GM21737 (cell line): ENCODE data around the gene RIBC2.
"Not testable (repeated sequence)": the region's sequence is repeated elsewhere in the genome, so short reads cannot be mapped to it uniquely, and the experiment has no call there.

Experiments
- ATAC-seq: cut with Tn5 transposase; IDR thresholded peaks from one replicate; pipeline ENCODE4 v1.9.1; 2021; ENCODE audit warnings: mild to moderate bottlenecking, moderate library complexity; ENCODE audit not compliant: unreplicated experiment

Gene RIBC2, protein sequence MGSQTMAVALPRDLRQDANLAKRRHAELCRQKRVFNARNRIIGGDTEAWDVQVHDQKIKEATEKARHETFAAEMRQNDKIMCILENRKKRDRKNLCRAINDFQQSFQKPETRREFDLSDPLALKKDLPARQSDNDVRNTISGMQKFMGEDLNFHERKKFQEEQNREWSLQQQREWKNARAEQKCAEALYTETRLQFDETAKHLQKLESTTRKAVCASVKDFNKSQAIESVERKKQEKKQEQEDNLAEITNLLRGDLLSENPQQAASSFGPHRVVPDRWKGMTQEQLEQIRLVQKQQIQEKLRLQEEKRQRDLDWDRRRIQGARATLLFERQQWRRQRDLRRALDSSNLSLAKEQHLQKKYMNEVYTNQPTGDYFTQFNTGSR

GRCh38 chr22:45413368-45414211, at the start of gene RIBC2, which contains the start of gene SMC1B:
Gene RIBC2, plus strand, starts transcription at chr22:45413693. Its CDS starts 194 bp downstream, at chr22:45413887.
Gene SMC1B, minus strand, starts transcription at chr22:45413599. Its CDS starts 32 bp downstream, at chr22:45413567.
- ATAC-seq: peak; percentile 47

DNA sequence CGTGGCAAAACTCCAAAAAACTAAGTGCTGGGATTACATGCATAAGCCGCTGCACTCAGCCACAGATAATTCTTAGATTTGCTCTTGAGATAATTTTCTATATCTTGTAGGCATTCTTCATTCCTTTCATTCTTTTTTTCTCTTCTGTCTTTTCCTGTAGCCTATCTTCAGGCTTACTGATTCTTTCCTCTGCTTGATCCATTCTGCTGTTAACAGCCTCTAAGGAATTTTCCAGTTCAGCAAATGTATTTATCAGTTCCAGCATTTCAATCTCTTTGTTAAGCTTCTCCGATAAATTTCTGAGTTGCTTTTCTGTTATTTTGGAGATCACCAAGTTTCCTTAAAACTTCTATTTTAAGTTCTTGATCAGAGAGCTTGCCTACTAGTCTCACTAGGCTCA, 46.8 kb upstream of the RIBC2 start:
- no peak for ATAC-seq

- not testable (repeated sequence) for ATAC-seq
These were observed 39.9 kb upstream of the RIBC2 start for GRCh38 chr22:45373592-45373991.

GRCh38 chr22:45376009-45376408, 37.5 kb upstream of the RIBC2 start:
- ATAC-seq: no peak

- ATAC-seq: no peak
These were observed 36.8 kb upstream of the RIBC2 start for GRCh38 chr22:45376703-45377102.

GRCh38 chr22:45381348-45381747, 32.1 kb upstream of the RIBC2 start:
- ATAC-seq: no peak

GRCh38 chr22:45389546-45389945, 23.9 kb upstream of the RIBC2 start:
- no peak for ATAC-seq

DNA sequence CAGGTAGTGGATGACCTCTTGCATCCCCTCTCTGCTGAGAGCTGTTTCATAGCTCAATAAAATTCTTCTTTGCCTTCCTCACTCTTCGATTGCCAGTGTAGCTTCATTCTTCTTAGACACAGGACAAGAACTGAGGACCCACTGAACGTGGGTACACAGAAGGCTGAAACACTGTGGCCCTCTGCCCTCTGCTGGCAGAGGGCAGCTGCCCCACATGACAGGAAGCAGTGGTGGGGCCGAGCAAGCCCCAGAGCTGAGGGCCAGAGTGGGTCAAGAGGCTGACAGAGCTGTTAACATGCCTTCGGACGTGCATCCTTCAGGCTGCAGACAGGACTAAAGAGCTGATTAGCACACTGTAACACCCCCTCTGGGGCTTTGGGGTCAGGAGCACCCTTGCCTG, 15.7 kb upstream of the RIBC2 start:
- no peak for ATAC-seq

- no peak for ATAC-seq
These were observed 15.3 kb upstream of the RIBC2 start for GRCh38 chr22:45398214-45398613.

DNA sequence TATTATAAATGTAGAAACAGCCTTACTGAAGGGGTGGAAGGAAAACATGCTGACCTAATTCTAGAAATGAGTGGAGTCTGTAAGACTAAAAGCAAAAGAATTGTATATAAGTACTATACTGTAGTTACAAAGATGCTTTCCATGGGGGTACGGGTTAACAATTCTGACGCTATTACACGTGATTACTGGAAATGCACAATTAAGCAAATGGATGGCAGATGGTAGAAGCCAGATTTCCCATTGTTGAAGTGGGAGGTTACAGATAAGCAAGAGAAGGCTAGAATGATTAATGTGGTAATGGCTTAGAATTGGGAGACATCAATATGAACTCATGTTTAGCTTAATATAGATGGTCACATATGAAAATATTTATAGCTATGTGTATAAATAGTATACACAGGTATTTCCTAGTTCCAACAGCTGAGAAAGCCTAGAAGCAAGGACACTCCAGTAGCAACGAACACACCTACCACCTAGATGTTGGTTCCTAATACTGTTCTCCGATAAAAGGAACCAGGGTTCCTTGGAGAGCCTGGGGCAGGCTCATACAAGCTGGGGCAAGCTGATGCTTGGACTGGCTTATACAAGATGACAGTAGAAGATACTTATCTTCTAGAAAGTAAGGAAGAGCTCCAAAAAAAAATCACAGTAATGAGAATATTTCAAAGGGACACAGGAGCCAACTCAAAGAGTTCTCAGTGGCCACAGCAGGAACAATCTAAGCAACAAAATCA, 13.6 kb upstream of the RIBC2 start:
- no peak for ATAC-seq

- ATAC-seq: no peak
These were observed 11.0 kb upstream of the RIBC2 start for GRCh38 chr22:45402466-45402985.

- ATAC-seq: no peak
These were observed 5.7 kb upstream of the RIBC2 start for GRCh38 chr22:45407793-45408192.

DNA sequence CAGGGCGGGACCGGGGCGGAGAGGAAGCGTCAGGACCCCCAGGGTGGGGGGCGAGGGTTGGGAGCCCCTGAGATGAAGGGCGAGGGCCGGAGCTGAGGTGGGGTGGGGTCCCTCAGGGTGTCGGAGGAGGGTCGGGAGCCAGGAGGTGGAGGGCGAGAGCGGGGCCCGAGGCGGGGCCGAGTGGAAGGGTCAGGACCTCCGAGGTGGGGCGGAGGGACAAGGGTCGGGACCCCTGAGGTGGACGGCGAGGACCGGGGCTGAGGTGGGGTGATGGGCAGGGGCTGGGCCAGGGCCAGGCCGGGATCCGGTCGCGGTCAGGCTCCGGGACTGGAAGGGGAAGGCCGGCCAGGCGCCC, 503 bp upstream of the RIBC2 start:
- ATAC-seq: no peak

- no peak for ATAC-seq
These were observed 4.7 kb downstream of the RIBC2 start for GRCh38 chr22:45418056-45418769.

GRCh38 chr22:45418770-45419138, 5.3 kb downstream of the RIBC2 start:
- ATAC-seq: no peak

- ATAC-seq: no peak
These were observed 6.5 kb downstream of the RIBC2 start for GRCh38 chr22:45420011-45420410.

DNA sequence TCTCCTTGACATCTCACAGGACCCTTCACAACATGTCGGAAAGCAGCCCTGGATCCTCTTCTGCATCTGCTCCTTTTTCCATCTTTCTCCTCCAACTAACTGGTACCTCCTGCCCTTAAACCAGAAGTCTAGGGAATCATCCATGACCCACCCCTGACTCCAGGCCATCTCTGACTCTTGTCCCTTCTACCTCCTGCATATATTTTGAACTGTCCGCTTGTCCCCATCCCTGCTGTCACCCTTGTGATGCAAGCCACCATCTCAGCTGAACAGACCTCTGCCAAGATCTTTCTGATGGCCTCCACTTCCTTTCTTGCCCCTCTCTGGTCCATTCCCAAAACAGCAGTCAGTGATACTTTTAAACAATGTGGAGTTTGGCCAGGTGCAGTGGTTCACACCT, 7.0 kb downstream of the RIBC2 start:
- ATAC-seq: no peak

DNA sequence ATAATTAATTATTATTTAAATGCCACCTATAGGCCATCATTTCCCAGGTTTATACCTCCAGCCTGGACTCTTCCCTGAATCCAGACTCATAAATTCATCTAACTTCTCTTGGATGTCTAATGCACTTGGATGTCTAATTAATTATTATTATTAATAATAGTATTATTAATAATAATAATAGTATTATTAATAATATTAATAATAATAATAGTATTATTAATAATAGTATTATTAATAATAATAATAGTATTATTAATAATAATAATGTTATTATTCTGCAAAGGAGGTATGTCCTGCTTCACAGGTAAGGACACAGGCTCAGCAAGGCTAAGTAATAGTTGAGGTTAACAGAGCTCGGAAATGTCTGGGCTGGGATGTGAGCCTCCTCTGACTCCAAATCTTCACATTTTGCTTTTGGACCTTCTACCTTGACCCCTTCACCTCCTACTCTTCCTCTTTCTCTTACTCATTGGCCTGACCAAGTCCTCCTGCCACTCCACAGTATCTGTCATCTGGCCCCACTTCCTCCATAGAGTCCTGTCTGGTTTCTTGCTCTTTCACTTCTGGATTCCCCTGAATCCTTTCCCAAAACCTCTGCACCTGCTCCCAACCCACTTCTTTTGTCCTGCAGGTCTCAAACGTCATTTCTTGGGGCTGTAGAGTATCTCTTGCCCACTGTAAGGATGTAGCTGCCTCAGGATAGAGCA, 8.0 kb downstream of the RIBC2 start:
- no peak for ATAC-seq

DNA sequence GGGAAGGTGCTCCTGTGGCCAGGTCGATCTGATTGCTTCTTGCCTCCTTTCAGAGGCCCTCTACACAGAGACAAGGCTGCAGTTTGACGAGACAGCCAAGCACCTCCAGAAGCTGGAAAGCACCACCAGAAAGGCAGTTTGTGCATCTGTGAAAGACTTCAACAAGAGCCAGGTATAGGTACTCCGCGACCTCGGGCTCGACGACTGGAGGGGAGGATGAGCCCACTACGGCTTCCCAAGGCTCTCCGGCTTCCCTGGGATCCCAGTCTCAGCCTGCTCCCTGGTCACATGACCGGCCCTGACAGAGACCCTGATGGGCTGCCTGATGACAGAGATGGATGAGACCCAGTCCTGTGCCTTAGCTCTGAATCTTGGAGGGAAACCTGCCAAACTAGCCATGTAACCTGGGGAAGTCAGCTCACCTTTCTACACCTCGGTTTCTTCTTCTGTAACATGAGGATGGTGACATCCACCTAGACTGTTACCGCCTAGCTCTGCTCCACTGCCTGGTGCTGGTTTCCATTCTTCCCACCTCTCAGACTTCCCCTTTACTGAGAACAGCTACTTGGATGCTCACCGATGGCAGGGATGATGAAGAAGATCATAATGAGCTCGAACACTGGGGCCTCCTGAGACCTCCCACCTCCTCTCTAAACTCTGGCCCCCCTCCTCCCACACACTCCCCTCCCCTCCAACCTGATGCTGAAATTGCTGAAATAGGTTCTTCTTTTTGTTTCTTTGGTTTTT, 8.9 kb downstream of the RIBC2 start:
- no peak for ATAC-seq
